Measurements from ENCODE around the gene DNMBP.

- TF ChIP-seq POLR2A (IDR thresholded peaks at IDR 0.05) (no peak), EP300 (IDR thresholded peaks at IDR 0.05) (no peak), POLR2AphosphoS5 (IDR thresholded peaks at IDR 0.05) (no peak)
Measured at GRCh38 chr10:99914236-99914635, 95.5 kb downstream of the DNMBP start.

Measured in stomach (tissue), 4 donors.